SW480 (cell line): ENCODE data around the gene CEP135.
"Not testable (repeated sequence)": the region's sequence is repeated elsewhere in the genome, so short reads cannot be mapped to it uniquely, and the experiment has no call there.

Experiments
- DNase-seq: peaks from one replicate; pipeline ENCODE4 v3.0.0-alpha.2; 2016; ENCODE audit warnings: low spot score

The CEP135 gene

GRCh38 chr4:55947254-55947882, 1.4 kb upstream of the CEP135 start:
- no peak for DNase-seq

- DNase-seq = peak; percentile 76
Observed at GRCh38 chr4:55947912-55948725, 626 bp upstream of the CEP135 start.

- DNase-seq = no peak
Observed at GRCh38 chr4:55949482-55949802, 697 bp downstream of the CEP135 start.

- no peak for DNase-seq
Observed at GRCh38 chr4:55951191-55951922, 2.6 kb downstream of the CEP135 start.

- no peak for DNase-seq
Observed at GRCh38 chr4:55955710-55956109, 7.0 kb downstream of the CEP135 start.

GRCh38 chr4:55959655-55960054, 10.9 kb downstream of the CEP135 start:
- DNase-seq = no peak

GRCh38 chr4:55964046-55964445, 15.3 kb downstream of the CEP135 start:
- no peak for DNase-seq

- DNase-seq = no peak
Observed at GRCh38 chr4:55965585-55965984, 16.8 kb downstream of the CEP135 start.

- DNase-seq = not testable (repeated sequence)
Observed at GRCh38 chr4:55966324-55966723, 17.6 kb downstream of the CEP135 start.

- no peak for DNase-seq
Observed at GRCh38 chr4:55967376-55967775, 18.6 kb downstream of the CEP135 start.

GRCh38 chr4:55973650-55974049, 24.9 kb downstream of the CEP135 start:
- no peak for DNase-seq

GRCh38 chr4:55977811-55978210, 29.1 kb downstream of the CEP135 start:
- DNase-seq = no peak

GRCh38 chr4:55979562-55979961, 30.8 kb downstream of the CEP135 start:
- no peak for DNase-seq

- no peak for DNase-seq
Observed at GRCh38 chr4:55980725-55981124, 32.0 kb downstream of the CEP135 start.

GRCh38 chr4:55982976-55983375, 34.2 kb downstream of the CEP135 start:
- no peak for DNase-seq

GRCh38 chr4:55989766-55990165, 41.0 kb downstream of the CEP135 start:
- DNase-seq = no peak

- DNase-seq = no peak
Observed at GRCh38 chr4:55993994-55994663, 45.4 kb downstream of the CEP135 start.

- no peak for DNase-seq
Observed at GRCh38 chr4:55996646-55997045, 47.9 kb downstream of the CEP135 start.

- DNase-seq = no peak
Observed at GRCh38 chr4:56003606-56004005, 54.9 kb downstream of the CEP135 start.

- DNase-seq = no peak
Observed at GRCh38 chr4:56004235-56004634, 55.5 kb downstream of the CEP135 start.

GRCh38 chr4:56007154-56007553, 58.4 kb downstream of the CEP135 start:
- no peak for DNase-seq

GRCh38 chr4:56008206-56008605, 59.5 kb downstream of the CEP135 start:
- no peak for DNase-seq

- peak; percentile 64 for DNase-seq
Observed at GRCh38 chr4:56026596-56026995, 77.9 kb downstream of the CEP135 start.
